Measurements from ENCODE around the gene ZNF609. TPM values are rescaled to one million over a fixed set of nuclear protein-coding genes. Genes with fewer than 3 reads are reported as not detected.
"Not testable (repeated sequence)": the region's sequence is repeated elsewhere in the genome, so short reads cannot be mapped to it uniquely, and the experiment has no call there.

The ZNF609 gene
- polyA plus RNA-seq, 3 donors, result 34.6 to 37.9 (median 34.9) TPM

GRCh38 chr15:64632639-64633038 lies 172.3 kb downstream of the ZNF609 start:
- DNase-seq (ENCODE audit: extremely low read depth in 1 of 11, low read depth in 9 of 11, low spot score in 4 of 11), result not testable (repeated sequence)

- DNase-seq (ENCODE audit: extremely low read depth in 1 of 11, low read depth in 9 of 11, low spot score in 4 of 11), result no peak
These were observed 173.0 kb downstream of the ZNF609 start for GRCh38 chr15:64633332-64633731.

DNA sequence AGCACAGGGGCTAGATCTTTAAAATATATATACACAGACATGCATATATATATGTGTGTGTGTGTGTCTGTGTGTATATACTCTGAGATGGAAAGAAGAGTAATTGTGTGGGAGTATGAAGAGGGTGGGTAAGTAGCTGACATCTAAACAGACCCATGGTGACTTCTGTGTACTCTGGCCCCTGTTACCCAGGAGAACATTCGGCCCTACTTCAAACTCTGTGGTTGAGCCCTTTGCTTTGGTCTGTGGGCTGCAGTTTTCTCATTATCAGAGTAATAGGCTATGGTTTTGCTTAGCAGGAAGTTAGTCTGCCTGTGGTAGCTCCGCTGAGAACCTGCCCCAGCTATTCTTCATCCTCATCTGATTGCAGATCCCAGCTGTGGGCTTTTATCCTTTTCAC lies 173.6 kb downstream of the ZNF609 start:
- DNase-seq (ENCODE audit: extremely low read depth in 1 of 11, low read depth in 9 of 11, low spot score in 4 of 11), result peak in 2 of 11 donors; percentile 20 to 33

DNA sequence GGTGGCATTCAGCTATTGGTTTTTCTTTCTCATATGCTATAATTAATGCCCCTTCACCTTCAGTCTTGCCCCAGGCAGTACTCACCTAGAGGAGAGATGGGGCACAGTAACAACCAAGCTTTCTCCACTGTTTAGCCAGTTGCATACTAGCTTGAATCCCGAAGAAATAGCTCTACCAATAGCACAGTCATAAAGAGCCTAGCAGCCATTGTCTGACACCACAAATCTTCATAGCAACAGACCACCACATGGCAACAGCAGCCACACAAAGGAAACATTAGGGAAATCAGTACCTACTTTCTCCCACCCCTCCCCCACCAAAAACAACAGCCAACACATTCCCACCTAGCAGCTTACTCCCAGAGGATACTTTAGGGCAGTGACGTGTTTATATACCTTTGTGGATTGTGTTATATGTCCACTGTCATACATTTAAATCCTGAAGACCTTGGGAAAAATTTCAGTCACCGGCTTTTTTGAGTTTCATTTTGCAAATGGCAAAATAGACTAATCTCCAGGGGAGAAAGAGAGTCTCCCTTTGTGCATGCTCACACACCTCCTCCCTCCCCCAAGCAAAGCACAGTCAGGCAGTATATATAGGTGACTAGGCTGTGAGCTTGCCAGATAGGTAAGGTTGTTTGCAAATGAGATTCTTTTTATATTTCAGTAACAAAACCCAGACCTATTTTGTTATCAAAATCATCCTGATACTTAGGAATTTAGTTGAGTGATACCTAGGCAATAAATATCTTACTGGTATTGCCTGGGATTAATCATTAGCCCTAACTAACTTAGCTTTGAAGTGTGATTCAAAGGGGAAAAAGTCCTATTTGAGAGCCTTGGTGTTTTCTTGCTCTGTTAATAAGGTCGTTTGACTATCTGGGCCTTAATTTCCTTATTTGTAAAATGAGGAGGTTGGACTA lies 174.5 kb downstream of the ZNF609 start:
- peak in 8 of 11 donors; percentile 53 to 87 (median 72) for DNase-seq (ENCODE audit: extremely low read depth in 1 of 11, low read depth in 9 of 11, low spot score in 4 of 11)

- peak in 2 of 11 donors; percentile 34 to 54 for DNase-seq (ENCODE audit: extremely low read depth in 1 of 11, low read depth in 9 of 11, low spot score in 4 of 11)
These were observed 175.4 kb downstream of the ZNF609 start for GRCh38 chr15:64635499-64636495.

DNA sequence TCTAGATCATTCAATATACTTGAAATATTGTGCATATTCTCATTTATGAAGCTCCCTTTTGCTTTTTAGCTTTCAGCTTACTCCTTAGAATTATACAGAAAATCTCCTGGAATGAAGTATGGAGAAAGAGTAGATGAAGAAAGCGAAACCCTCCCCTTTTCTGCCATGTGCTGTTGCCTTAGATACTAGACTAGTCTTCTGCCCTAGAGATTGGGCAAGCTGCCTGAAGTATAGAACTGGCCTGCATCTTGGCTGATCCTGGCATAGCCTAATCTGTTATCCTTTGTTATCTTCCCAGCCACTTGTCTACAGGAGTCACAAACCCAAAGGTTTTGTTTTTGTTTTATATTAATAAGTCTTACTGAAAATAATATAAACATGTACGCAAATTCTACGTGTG lies 176.2 kb downstream of the ZNF609 start:
- no peak for DNase-seq (ENCODE audit: extremely low read depth in 1 of 11, low read depth in 9 of 11, low spot score in 4 of 11)

DNA sequence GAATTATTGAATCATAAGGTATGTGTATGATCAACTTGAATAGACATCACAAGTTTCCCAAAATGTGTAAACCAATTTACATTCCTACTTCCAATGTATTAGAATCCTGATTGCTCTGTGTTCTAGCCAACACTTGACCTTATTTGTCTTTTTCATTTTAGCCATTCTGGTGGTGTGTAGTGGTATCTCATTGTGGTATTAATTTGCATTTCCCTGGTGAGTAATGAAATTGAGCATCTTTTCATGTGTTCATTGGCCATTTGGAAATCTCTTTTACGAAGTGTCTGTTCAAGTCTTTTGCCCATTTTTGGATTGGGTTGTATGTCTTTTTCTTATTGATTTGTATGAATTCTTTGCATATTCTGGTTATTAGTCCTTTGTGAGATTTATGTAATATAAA lies 177.0 kb downstream of the ZNF609 start:
- no peak for DNase-seq (ENCODE audit: extremely low read depth in 1 of 11, low read depth in 9 of 11, low spot score in 4 of 11)

GRCh38 chr15:64639744-64640143 lies 179.4 kb downstream of the ZNF609 start:
- not testable (repeated sequence) for DNase-seq (ENCODE audit: extremely low read depth in 1 of 11, low read depth in 9 of 11, low spot score in 4 of 11)

DNA sequence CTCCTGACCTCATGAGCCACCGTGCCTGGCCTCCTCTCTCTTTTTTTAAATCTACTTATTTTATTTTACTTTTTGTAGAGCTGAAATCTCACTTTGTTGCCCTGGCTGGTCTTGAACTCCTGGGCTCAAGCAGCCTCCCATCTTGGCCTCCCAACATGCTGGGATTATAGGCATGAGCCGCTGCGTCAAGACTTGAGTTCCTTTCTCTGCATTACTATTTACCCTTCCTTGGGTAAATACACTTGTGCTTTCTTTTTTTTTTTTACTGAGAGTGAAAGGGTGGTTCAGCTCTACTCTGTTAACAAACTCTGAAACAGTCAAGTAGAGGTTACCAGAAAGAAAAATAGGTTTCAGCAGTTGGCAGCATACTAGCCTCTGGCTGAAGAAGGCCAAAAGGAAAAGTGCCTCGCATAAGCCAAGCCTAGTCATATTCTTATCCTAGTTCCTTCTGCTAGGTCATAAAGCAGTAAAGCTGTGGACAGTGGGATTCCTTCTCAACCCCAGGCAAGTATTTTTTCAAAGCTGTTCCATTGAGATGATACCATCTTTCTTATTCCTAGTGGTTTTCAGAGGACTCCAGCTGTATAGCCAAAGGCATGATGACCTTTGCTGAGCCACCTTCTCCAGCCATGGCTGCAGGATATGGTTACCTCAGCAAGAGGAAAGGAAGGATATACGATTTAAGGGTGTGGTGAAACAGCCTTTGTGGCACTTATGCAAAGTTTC lies 179.9 kb downstream of the ZNF609 start:
- no peak for DNase-seq (ENCODE audit: extremely low read depth in 1 of 11, low read depth in 9 of 11, low spot score in 4 of 11)

DNA sequence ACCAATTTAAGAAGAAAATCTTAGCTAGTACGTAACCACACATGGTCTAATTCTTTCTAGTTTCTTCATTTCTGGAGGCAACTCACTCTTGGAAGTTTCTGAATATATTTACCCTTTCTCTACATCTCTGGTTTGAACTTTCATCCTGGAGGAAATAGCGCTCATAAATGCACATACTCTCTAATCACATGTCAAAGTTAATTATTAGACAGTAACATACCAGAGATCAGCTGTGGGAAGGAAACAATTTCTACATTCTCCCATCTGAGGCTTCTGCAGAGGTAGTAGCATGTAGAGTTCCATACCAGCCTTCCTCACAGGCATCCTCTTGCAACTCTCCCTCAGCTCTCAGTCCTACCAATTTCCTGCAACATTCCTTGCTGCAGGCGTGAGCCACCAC lies 182.5 kb downstream of the ZNF609 start:
- DNase-seq (ENCODE audit: extremely low read depth in 1 of 11, low read depth in 9 of 11, low spot score in 4 of 11), result peak in 1 of 11 donors; percentile 43

- DNase-seq (ENCODE audit: extremely low read depth in 1 of 11, low read depth in 9 of 11, low spot score in 4 of 11), result no peak
These were observed 183.3 kb downstream of the ZNF609 start for GRCh38 chr15:64643685-64644084.

DNA sequence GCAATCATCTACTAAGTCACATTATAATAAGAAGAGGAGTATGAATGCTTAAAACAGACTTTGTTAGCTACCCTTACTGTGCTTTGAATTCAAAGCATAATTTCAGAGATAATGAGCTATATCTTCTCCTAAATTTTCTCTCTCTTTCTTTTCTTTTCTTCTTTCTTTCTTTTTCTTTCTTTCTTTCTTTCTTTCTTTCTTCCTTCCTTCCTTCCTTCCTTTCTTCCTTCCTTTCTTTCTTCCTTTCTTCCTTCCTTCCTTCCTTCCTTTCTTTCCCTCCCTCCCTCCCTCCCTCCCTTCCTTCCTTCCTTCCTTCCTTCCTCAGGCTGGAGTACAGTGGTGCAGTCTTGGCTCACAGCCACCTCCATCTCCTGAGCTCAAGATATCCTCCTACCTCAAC lies 184.4 kb downstream of the ZNF609 start:
- not testable (repeated sequence) for DNase-seq (ENCODE audit: extremely low read depth in 1 of 11, low read depth in 9 of 11, low spot score in 4 of 11)

GRCh38 chr15:64645995-64646394 lies 185.6 kb downstream of the ZNF609 start:
- no peak for DNase-seq (ENCODE audit: extremely low read depth in 1 of 11, low read depth in 9 of 11, low spot score in 4 of 11)

GRCh38 chr15:64647367-64647766 lies 187.0 kb downstream of the ZNF609 start:
- DNase-seq (ENCODE audit: extremely low read depth in 1 of 11, low read depth in 9 of 11, low spot score in 4 of 11), result no peak

DNA sequence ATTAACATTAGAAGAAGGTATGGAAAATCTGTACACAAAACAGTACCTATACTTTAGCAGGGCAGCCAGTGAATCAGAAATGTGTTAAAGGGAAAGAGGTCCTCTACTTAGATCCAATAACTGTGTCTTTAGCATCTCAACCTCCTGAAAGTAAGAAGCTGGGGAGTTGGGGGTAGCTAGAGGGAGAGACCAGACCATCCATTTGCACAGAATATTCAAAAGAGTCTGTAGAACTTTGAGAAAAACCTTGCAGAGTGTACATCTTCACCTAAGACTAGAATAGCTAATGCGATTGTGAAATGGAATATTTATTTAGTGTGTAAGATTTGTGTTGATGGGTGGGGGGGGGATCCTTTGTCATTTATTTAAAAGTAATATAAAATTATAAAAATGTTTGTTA lies 190.2 kb downstream of the ZNF609 start:
- no peak for DNase-seq (ENCODE audit: extremely low read depth in 1 of 11, low read depth in 9 of 11, low spot score in 4 of 11)

DNA sequence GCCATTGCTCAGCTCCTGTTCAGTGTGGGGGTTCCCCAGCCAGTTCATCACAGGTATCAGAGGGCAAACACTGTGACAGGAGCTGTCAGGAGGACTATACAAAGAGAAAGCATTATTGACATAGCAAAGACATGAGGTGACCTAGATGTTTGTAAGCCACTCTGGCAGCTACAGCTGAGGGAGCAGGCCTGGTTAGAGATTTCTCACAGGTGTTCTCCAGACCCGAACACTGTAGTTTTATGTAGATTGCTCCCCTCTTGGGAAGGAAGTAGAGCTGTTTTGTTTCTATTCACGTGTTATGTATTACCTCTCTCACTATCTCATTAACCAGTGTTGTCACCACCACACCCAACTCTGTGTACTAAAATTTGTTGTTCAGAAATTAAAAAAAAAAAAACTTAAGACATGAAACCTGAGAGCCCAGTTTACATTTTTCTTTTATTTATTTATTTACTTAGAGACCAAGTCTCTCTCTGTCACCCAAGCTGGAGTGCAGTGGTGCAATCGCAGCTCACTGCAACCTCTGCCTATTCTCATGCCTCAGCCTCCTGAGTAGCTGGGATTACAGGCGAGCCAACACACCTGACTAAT lies 191.3 kb downstream of the ZNF609 start:
- DNase-seq (ENCODE audit: extremely low read depth in 1 of 11, low read depth in 9 of 11, low spot score in 4 of 11), result peak in 2 of 11 donors; percentile 28 to 29

DNA sequence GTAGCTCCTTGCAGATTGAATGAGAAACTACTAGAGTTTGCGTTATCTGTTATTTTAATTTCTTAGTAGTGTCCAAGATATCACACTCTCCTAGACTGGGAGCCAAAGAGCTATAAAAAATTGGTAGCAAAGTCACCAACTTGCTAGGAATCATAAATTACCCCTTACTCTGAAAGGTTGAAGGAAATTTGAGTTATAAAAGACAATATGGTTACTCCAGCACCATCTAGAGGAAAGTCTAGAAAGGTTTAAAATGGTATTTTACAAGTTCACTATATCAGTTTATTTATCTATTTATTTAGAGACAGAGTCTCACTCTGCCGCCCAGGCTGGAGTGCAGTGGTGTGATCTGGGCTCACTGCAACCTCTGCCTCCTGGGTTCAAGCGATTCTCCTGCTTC lies 193.4 kb downstream of the ZNF609 start:
- peak in 1 of 11 donors; percentile 12 for DNase-seq (ENCODE audit: extremely low read depth in 1 of 11, low read depth in 9 of 11, low spot score in 4 of 11)

- DNase-seq (ENCODE audit: extremely low read depth in 1 of 11, low read depth in 9 of 11, low spot score in 4 of 11), result no peak
These were observed 196.1 kb downstream of the ZNF609 start for GRCh38 chr15:64656508-64656907.

- DNase-seq (ENCODE audit: extremely low read depth in 1 of 11, low read depth in 9 of 11, low spot score in 4 of 11), result no peak
These were observed 204.8 kb downstream of the ZNF609 start for GRCh38 chr15:64665179-64665578.

All from renal cortex interstitium (tissue), 11 donors.